Cardiac fibroblast (primary cell): ENCODE measurements around the gene CDK2.
A peak's percentile ranks its signal among the peaks of the same experiment; 100 is the strongest.
"Not testable (repeated sequence)": the region's sequence is repeated elsewhere in the genome, so short reads cannot be mapped to it uniquely, and the experiment has no call there.

Experiments
- DNase-seq, 2 donors: peaks; one replicate each; pipeline versions ENCODE4 v3.0.0 to v3.0.0-alpha.2; 2010; ENCODE audit warnings: low read depth in 2 of 2
- H3K4me3 ChIP-seq, 2 donors: replicated peaks in 1 of 2; 1 replicate in 1 of 2; 2 replicates in 1 of 2; pipeline ENCODE4 v1.5.1; 2011; ENCODE audit warnings: low read depth in 2 of 2, low read length in 2 of 2, mild to moderate bottlenecking in 2 of 2, moderate library complexity in 1 of 2
- CTCF ChIP-seq: IDR thresholded peaks from one replicate; pipeline ENCODE4 v1.5.1; 2011; ENCODE audit warnings: low read depth, mild to moderate bottlenecking, low read length, inconsistent platforms

CDK2 gene

GRCh38 chr12:55978393-55978792 is 11.8 kb downstream of the CDK2 start:
- H3K4me3 ChIP-seq: no peak overlapping the region
- DNase-seq: no peak
- no peak for TF ChIP-seq CTCF

GRCh38 chr12:55979069-55979468 is 12.4 kb downstream of the CDK2 start:
- no peak for DNase-seq
- TF ChIP-seq CTCF: no peak
- H3K4me3 ChIP-seq: no peak overlapping the region

GRCh38 chr12:55981882-55982281 is 15.3 kb downstream of the CDK2 start:
- H3K4me3 ChIP-seq: not testable (repeated sequence)
- DNase-seq: peak in 1 of 2 donors; percentile 36

- TF ChIP-seq CTCF: no peak
- peak in 1 of 2 donors; percentile 51 for DNase-seq
- H3K4me3 ChIP-seq: no peak overlapping the region
Measured at GRCh38 chr12:55982319-55982936, 15.8 kb downstream of the CDK2 start.

- no peak for DNase-seq
- no peak overlapping the region for H3K4me3 ChIP-seq
- TF ChIP-seq CTCF: no peak
Measured at GRCh38 chr12:55983232-55983842, 16.7 kb downstream of the CDK2 start.

GRCh38 chr12:55984861-55985260 is 18.2 kb downstream of the CDK2 start:
- TF ChIP-seq CTCF: no peak
- DNase-seq: no peak
- H3K4me3 ChIP-seq: no peak overlapping the region

GRCh38 chr12:55985341-55985740 is 18.7 kb downstream of the CDK2 start:
- no peak overlapping the region for H3K4me3 ChIP-seq
- no peak for DNase-seq
- no peak for TF ChIP-seq CTCF

GRCh38 chr12:55985976-55986375 is 19.3 kb downstream of the CDK2 start:
- not testable (repeated sequence) for DNase-seq, H3K4me3 ChIP-seq
